SK-N-SH treated with all-trans-retinoic acid at 6 μM for 48 hours (cell line): ENCODE data around the gene PTPRC.

Experiments used
- ATAC-seq: fragments of 200-7000 bp; cut with Tn5 transposase; 3 replicates; pipeline ENCODE4 v1.9.1; 2020; ENCODE audit warnings: mild to moderate bottlenecking, moderate library complexity
- ARNTL ChIP-seq: fragments of 450-650 bp; formaldehyde crosslinking; IDR thresholded peaks from 2 replicates; pipeline ENCODE4 v1.5.0; 2020; ENCODE audit warnings: low read depth, mild to moderate bottlenecking, moderate library complexity, borderline replicate concordance
- BACH2 ChIP-seq: fragments of 250-450 bp; sonication (Bioruptor Pico); IDR thresholded peaks from 2 replicates; pipeline ENCODE4 v1.9.0; 2021; ENCODE audit warnings: mild to moderate bottlenecking, borderline replicate concordance
- CREB5 ChIP-seq: fragments of 250-450 bp; sonication (Bioruptor Pico); IDR thresholded peaks from 2 replicates; pipeline ENCODE4 v1.5.1; 2020; ENCODE audit warnings: low read depth, mild to moderate bottlenecking, moderate library complexity
- CSDC2 ChIP-seq: fragments of 250-450 bp; sonication (Bioruptor Pico); IDR thresholded peaks from 2 replicates; pipeline ENCODE4 v1.5.0; 2020; ENCODE audit warnings: mild to moderate bottlenecking, moderate library complexity
- ESRRG ChIP-seq: fragments of 250-450 bp; sonication (Bioruptor Pico); IDR thresholded peaks from 2 replicates; pipeline ENCODE4 v1.6.1; 2021; ENCODE audit warnings: mild to moderate bottlenecking
- GLIS3 ChIP-seq: fragments of 250-450 bp; sonication (Bioruptor Pico); IDR thresholded peaks from 2 replicates; pipeline ENCODE4 v1.5.0; 2020; ENCODE audit warnings: mild to moderate bottlenecking, moderate library complexity
- ISL1 ChIP-seq: fragments of 250-450 bp; sonication (Bioruptor Pico); IDR thresholded peaks from 2 replicates; pipeline ENCODE4 v2.1.2; 2022; ENCODE audit warnings: mild to moderate bottlenecking, moderate library complexity
- PPARA ChIP-seq: fragments of 250-450 bp; sonication (Bioruptor Pico); IDR thresholded peaks from 2 replicates; pipeline ENCODE4 v1.5.0; 2020; ENCODE audit warnings: mild to moderate bottlenecking, borderline replicate concordance
- RARB ChIP-seq: fragments of 250-450 bp; sonication (Bioruptor Pico); IDR thresholded peaks from 2 replicates; pipeline ENCODE4 v1.8.0; 2021; ENCODE audit warnings: mild to moderate bottlenecking, moderate library complexity
- SNAI2 ChIP-seq: fragments of 250-450 bp; sonication (Bioruptor Pico); IDR thresholded peaks from 2 replicates; pipeline ENCODE4 v1.5.0; 2020; ENCODE audit warnings: mild to moderate bottlenecking, moderate library complexity
- TCF4 ChIP-seq: fragments of 250-450 bp; sonication (Bioruptor Pico); IDR thresholded peaks from 2 replicates; pipeline ENCODE4 v1.8.0; 2021; ENCODE audit warnings: mild to moderate bottlenecking, moderate library complexity, borderline replicate concordance
- TOX ChIP-seq: fragments of 250-450 bp; sonication (Bioruptor Pico); IDR thresholded peaks from 2 replicates; pipeline ENCODE4 v1.8.0; 2021; ENCODE audit warnings: mild to moderate bottlenecking, moderate library complexity, borderline replicate concordance
- ZC3H10 ChIP-seq: fragments of 250-450 bp; sonication (Bioruptor Pico); IDR thresholded peaks from 2 replicates; pipeline ENCODE4 v1.5.1; 2021; ENCODE audit warnings: mild to moderate bottlenecking, moderate library complexity
- ZFP3 ChIP-seq: fragments of 250-450 bp; sonication (Bioruptor Pico); IDR thresholded peaks from 2 replicates; pipeline ENCODE4 v1.5.0; 2020; ENCODE audit warnings: mild to moderate bottlenecking, moderate library complexity
- ZFP30 ChIP-seq: fragments of 450-650 bp; formaldehyde crosslinking; IDR thresholded peaks from 2 replicates; pipeline ENCODE4 v1.5.0; 2022; ENCODE audit warnings: mild to moderate bottlenecking, moderate library complexity
- ZNF565 ChIP-seq: fragments of 450-650 bp; formaldehyde crosslinking; conservative IDR thresholded peaks from 2 replicates; pipeline ENCODE4 v1.5.0; 2020; ENCODE audit warnings: low read depth, mild to moderate bottlenecking, moderate library complexity
- ZNF70 ChIP-seq: fragments of 450-650 bp; formaldehyde crosslinking; IDR thresholded peaks from 2 replicates; pipeline ENCODE4 v1.5.0; 2020; ENCODE audit warnings: mild to moderate bottlenecking, moderate library complexity
- ZNF8 ChIP-seq: fragments of 450-650 bp; formaldehyde crosslinking; IDR thresholded peaks from 2 replicates; pipeline ENCODE4 v1.5.0; 2020; ENCODE audit warnings: mild to moderate bottlenecking, moderate library complexity
- TF ChIP-seq, protein P1 (sequence below): fragments of 250-450 bp; sonication (Bioruptor Pico); IDR thresholded peaks from 2 replicates; pipeline ENCODE4 v1.8.0; 2021; ENCODE audit warnings: low read depth, mild to moderate bottlenecking, moderate library complexity, borderline replicate concordance
- TF ChIP-seq, protein P2 (sequence below): fragments of 250-450 bp; sonication (Bioruptor Pico); IDR thresholded peaks from 2 replicates; pipeline ENCODE4 v1.5.1; 2021; ENCODE audit warnings: mild to moderate bottlenecking, moderate library complexity
- TF ChIP-seq, protein P3 (sequence below): fragments of 250-450 bp; sonication (Bioruptor Pico); IDR thresholded peaks from 2 replicates; pipeline ENCODE4 v1.8.0; 2020; ENCODE audit warnings: mild to moderate bottlenecking, moderate library complexity, borderline replicate concordance

PTPRC gene

GRCh38 chr1:198605406-198605805 lies 33.4 kb upstream of the PTPRC start:
- no peak for ATAC-seq
- TF ChIP-seq, protein P1, sequence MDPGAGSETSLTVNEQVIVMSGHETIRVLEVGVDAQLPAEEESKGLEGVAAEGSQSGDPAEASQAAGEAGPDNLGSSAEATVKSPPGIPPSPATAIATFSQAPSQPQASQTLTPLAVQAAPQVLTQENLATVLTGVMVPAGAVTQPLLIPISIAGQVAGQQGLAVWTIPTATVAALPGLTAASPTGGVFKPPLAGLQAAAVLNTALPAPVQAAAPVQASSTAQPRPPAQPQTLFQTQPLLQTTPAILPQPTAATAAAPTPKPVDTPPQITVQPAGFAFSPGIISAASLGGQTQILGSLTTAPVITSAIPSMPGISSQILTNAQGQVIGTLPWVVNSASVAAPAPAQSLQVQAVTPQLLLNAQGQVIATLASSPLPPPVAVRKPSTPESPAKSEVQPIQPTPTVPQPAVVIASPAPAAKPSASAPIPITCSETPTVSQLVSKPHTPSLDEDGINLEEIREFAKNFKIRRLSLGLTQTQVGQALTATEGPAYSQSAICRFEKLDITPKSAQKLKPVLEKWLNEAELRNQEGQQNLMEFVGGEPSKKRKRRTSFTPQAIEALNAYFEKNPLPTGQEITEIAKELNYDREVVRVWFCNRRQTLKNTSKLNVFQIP (CRISPR knock-in tag): no peak
- TF ChIP-seq ZNF565 (CRISPR knock-in tag): no peak
- no peak for TF ChIP-seq CSDC2
- no peak for TF ChIP-seq TOX
- no peak for TF ChIP-seq CREB5 (CRISPR knock-in tag)
- no peak for TF ChIP-seq ZC3H10
- TF ChIP-seq, protein P2, sequence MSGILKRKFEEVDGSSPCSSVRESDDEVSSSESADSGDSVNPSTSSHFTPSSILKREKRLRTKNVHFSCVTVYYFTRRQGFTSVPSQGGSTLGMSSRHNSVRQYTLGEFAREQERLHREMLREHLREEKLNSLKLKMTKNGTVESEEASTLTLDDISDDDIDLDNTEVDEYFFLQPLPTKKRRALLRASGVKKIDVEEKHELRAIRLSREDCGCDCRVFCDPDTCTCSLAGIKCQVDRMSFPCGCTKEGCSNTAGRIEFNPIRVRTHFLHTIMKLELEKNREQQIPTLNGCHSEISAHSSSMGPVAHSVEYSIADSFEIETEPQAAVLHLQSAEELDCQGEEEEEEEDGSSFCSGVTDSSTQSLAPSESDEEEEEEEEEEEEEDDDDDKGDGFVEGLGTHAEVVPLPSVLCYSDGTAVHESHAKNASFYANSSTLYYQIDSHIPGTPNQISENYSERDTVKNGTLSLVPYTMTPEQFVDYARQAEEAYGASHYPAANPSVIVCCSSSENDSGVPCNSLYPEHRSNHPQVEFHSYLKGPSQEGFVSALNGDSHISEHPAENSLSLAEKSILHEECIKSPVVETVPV: no peak
- TF ChIP-seq ZFP3: no peak
- TF ChIP-seq ISL1 (CRISPR knock-in tag): no peak
- TF ChIP-seq, protein P3, sequence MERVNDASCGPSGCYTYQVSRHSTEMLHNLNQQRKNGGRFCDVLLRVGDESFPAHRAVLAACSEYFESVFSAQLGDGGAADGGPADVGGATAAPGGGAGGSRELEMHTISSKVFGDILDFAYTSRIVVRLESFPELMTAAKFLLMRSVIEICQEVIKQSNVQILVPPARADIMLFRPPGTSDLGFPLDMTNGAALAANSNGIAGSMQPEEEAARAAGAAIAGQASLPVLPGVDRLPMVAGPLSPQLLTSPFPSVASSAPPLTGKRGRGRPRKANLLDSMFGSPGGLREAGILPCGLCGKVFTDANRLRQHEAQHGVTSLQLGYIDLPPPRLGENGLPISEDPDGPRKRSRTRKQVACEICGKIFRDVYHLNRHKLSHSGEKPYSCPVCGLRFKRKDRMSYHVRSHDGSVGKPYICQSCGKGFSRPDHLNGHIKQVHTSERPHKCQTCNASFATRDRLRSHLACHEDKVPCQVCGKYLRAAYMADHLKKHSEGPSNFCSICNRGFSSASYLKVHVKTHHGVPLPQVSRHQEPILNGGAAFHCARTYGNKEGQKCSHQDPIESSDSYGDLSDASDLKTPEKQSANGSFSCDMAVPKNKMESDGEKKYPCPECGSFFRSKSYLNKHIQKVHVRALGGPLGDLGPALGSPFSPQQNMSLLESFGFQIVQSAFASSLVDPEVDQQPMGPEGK: no peak
- TF ChIP-seq ZNF70 (CRISPR knock-in tag): no peak
- no peak for TF ChIP-seq SNAI2 (CRISPR knock-in tag)
- TF ChIP-seq GLIS3: no peak

- ATAC-seq: peak; percentile 74
- TF ChIP-seq ZNF70 (CRISPR knock-in tag) (no peak), TCF4 (no peak)
- TF ChIP-seq, protein P2: no peak
- TF ChIP-seq, all 23 proteins: peak for 0
Measured at GRCh38 chr1:198606020-198606438, 32.8 kb upstream of the PTPRC start.

DNA sequence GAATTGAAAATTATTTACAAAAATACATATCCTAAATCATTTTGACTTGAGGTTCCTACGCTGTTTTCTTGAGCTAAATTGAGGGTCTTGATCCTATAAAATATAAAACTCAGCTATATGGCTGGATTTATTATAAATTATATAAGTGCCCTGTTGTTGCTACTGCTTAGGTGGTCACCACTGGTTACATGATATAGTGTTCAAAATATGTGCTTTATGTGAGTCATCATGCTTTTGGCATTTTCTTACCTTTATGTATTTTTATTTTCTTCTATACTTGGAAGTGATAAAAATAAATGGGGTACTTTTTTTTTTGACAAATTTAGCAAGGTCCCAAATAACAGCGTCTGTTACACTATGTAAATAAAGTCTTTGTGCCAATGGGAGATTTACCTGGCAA lies 31.1 kb upstream of the PTPRC start:
- no peak for TF ChIP-seq TOX
- TF ChIP-seq, protein P2: no peak
- TF ChIP-seq, protein P3: no peak
- no peak for TF ChIP-seq BACH2 (CRISPR knock-in tag)
- no peak for TF ChIP-seq TCF4
- no peak for TF ChIP-seq CREB5 (CRISPR knock-in tag)
- no peak for TF ChIP-seq ARNTL (CRISPR knock-in tag)
- TF ChIP-seq ZNF8 (CRISPR knock-in tag): no peak
- no peak for TF ChIP-seq ZC3H10
- no peak for TF ChIP-seq ZNF565 (CRISPR knock-in tag)
- no peak for TF ChIP-seq ZFP30 (CRISPR knock-in tag)
- no peak for TF ChIP-seq RARB (CRISPR knock-in tag)
- TF ChIP-seq PPARA (CRISPR knock-in tag): no peak
- no peak for TF ChIP-seq ESRRG
- TF ChIP-seq SNAI2 (CRISPR knock-in tag): no peak
- ATAC-seq: no peak
